GM18519 (cell line): ENCODE results near the gene CEACAM7.
"Not testable (repeated sequence)": the region's sequence is repeated elsewhere in the genome, so short reads cannot be mapped to it uniquely, and the experiment has no call there.

ENCODE experiments used
- ATAC-seq: cut with Tn5 transposase; IDR thresholded peaks from one replicate; pipeline ENCODE4 v1.9.1; 2021; ENCODE audit warnings: mild to moderate bottlenecking, moderate library complexity; ENCODE audit not compliant: unreplicated experiment, low FRiP score

Gene CEACAM7

DNA sequence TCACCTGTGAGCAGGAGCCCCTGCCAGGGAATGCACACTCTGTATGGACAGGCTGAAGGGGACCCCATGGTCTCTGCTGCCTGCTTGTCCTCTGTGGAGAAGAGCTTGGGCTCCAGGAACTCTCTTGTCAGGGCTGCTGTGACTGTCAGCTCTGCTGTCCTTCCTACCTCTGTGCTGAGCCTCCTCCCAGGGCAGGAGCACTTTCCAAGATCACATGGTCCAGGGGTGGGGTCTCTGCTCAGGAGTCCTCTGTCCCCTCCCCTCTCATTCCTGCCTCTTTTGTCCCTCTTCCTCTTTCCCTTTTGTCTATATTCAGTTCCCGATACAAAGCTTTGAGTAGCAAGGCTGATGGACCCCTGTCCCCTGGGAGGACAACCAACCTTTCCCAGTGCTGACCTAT, at the start of gene CEACAM7:
Gene CEACAM7, minus strand, starts transcription at position 173 of the 400 bp plus-strand sequence. Its CDS starts 105 bp downstream, at position 68.
- no peak for ATAC-seq

DNA sequence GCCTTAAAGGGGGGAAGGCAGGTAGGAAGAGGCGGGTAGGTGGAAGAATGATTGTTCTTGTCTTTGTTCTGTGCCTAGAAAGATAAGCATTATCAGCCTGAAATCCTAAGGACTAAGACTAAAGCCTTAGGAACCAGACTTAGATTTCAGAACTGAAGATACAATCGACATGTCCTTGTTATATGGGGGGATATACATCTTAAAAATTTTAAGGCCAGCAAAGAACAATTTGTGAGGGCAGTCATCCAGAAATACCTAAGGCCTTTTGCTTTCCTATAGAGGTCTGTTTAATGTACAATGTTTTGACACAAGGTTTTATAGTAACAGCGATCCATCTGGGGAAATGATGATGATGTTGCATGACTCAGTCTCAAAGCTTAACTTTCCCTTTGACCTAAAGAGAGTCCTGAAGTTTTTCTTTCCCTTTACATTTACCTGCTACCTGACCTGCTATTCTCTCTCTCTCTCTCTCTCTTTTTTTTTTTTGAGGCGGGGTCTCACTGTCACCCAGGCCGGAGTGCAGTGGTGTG, 47.1 kb upstream of the CEACAM7 start:
- ATAC-seq = no peak

DNA sequence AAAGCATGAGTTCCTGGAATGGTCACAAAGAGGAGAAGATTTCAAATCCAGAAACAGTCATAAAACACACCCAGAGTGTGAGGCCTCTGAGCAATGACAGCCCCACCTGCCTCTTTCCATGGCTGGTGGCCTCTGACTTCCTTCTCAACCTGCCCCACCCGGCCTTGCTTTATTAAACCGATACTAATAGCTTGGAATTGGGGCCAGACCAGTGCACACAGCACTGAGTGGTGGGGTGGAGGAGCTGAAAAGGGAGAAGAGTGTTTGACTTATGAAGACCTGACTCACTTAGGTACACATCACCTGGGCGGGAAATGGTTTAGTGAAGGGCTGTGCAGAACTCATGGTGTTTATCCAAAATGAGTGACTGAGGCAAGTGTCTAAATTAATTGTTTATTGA, 46.5 kb upstream of the CEACAM7 start:
- no peak for ATAC-seq

GRCh38 chr19:41734156-41734555, 46.1 kb upstream of the CEACAM7 start:
- ATAC-seq = no peak

DNA sequence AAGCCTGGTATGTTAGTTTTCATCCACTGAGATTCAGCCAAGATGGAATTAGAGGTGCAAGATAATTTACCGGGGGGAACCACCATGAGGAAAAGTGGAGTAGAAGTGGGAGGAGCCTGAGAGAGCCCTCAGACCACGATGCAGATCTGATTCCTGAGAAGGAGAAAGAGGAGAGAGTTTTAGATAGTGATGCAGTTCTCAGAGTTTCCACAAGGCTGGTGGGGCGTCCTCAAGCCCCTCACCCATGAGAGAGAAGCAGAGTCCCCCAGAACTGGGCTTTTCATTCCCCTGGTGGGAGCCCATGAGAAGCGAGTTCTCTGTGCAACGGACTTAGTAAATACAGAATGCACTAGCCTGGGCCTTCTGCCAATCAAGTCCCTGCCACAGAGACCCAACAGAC, 38.4 kb upstream of the CEACAM7 start:
- ATAC-seq = no peak

DNA sequence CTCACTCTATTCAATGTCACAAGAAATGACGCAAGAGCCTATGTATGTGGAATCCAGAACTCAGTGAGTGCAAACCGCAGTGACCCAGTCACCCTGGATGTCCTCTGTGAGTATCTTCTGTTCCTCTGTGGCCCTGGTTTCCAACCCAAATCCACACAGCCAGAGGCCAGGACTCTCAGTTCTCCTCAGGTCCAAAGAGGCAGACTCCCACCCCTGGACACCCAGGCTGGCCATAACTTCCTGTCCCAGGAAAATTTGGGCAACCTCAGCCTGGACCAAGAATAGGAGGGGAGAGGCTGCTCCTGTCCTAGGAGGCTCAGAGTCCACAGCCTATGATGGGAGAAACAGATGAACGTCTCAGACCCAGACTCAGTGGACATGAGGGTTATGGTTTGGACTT, 32.0 kb upstream of the CEACAM7 start:
- no peak for ATAC-seq

DNA sequence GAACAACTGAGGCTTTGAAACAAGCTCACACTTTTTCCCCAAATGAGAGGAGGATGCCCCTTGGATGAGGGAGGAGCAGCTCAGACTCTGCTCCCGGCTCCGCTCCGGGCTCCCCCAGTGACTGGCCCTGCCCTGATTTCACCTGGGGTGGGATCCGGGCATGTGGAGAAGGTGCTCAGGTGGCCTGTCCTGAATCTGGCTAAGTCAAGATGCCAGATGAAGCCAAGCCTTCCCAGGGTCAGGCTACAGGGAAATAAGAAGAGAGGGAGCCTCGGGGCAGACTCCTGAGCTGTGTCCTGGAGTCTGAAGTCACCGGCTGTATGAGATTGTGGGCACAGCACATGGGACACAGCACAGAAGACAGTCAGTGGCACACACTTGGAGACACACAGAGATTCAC, 30.7 kb upstream of the CEACAM7 start:
- no peak for ATAC-seq

- ATAC-seq = no peak
Measured at GRCh38 chr19:41714598-41714997, 26.5 kb upstream of the CEACAM7 start.

DNA sequence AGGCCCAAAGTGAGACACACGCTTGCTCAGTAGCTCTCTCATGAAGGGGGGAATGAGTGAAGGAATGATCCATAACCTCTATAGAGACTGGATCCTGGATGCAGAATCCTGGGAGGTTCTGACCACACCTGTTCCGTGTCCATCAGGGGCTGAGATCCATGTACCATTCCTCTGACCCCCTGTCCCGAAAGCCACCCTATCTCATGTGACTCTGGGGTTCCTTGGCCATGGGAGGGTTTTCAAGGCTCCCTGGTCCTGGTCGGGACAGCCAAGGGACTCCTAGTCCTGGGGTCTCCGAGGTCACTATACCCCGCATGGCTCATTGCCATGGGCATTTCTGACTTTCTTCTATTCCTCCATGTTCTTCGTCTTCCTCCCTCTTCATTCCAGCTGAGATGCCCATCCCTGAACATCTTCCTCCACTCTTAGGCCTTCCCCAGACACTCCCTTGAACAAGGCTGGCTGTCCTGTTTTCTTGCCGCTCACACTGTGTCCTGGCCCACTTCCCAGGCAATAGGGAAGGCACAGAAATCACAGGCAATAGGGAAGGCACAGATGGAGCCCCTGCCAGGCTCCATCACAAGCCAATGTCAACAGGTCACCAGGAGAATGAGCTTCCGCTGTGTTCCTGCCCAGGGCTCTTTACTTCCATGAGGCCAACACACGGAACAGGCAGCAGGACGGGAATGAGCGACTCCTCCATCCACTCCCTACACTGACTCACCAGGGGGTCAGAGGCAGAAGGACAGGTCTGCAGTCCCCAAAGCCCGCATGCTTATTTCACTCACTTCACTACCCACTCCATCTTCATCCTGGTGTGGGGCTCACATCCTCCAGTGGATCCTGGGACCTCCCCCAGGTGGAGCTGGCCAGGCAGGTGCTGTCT, 23.5 kb upstream of the CEACAM7 start:
- no peak for ATAC-seq

DNA sequence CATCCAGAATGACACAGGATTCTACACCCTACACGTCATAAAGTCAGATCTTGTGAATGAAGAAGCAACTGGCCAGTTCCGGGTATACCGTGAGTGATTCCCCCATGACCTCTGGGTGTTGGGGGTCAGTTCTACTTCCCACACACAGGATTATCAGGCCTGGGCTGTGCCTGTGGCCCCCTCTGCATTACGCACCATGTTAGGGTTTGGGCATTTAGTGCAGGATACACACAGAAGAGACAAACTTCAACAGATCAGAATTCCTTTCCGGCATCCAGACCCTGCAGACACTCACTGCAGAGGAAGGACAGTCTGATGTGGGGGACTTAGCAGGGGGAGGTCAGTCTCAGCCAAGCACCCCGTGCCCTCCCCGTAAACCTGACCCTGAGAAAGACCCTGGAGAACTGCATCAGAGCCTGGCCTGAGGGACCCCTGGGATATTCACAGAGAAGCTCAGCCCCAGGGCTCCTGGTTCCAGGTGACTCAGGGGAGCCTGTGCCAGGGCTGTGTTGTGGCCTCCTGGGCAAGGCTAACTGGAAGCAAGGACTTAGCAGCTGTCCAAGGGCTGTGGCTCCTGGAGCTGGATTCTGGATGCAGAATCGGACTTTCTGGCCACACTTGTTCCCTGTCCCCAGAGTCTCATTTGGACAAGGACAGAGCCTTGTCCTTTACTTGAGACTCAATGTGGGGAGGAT, 22.0 kb upstream of the CEACAM7 start:
- ATAC-seq = no peak

GRCh38 chr19:41709516-41709915, 21.4 kb upstream of the CEACAM7 start:
- ATAC-seq = not testable (repeated sequence)

GRCh38 chr19:41708481-41708880, 20.4 kb upstream of the CEACAM7 start, which contains the start of gene CEACAM5:
CEACAM5 (plus strand) TSS chr19:41708626; CDS start chr19:41708732, 106 bp downstream.
- ATAC-seq = no peak

DNA sequence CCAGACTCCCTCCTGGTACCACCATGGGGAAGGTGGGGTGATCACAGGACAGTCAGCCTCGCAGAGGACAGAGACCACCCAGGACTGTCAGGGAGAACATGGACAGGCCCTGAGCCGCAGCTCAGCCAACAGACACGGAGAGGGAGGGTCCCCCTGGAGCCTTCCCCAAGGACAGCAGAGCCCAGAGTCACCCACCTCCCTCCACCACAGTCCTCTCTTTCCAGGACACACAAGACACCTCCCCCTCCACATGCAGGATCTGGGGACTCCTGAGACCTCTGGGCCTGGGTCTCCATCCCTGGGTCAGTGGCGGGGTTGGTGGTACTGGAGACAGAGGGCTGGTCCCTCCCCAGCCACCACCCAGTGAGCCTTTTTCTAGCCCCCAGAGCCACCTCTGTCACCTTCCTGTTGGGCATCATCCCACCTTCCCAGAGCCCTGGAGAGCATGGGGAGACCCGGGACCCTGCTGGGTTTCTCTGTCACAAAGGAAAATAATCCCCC, 19.9 kb upstream of the CEACAM7 start:
- ATAC-seq = no peak

GRCh38 chr19:41707502-41707812, 19.4 kb upstream of the CEACAM7 start:
- no peak for ATAC-seq

DNA sequence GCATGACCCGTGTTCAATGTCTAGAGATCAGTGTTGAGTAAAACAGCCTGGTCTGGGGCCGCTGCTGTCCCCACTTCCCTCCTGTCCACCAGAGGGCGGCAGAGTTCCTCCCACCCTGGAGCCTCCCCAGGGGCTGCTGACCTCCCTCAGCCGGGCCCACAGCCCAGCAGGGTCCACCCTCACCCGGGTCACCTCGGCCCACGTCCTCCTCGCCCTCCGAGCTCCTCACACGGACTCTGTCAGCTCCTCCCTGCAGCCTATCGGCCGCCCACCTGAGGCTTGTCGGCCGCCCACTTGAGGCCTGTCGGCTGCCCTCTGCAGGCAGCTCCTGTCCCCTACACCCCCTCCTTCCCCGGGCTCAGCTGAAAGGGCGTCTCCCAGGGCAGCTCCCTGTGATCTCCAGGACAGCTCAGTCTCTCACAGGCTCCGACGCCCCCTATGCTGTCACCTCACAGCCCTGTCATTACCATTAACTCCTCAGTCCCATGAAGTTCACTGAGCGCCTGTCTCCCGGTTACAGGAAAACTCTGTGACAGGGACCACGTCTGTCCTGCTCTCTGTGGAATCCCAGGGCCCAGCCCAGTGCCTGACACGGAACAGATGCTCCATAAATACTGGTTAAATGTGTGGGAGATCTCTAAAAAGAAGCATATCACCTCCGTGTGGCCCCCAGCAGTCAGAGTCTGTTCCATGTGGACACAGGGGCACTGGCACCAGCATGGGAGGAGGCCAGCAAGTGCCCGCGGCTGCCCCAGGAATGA, 18.9 kb upstream of the CEACAM7 start:
- ATAC-seq = no peak

- no peak for ATAC-seq
Measured at GRCh38 chr19:41705393-41706174, 17.5 kb upstream of the CEACAM7 start.

- ATAC-seq = no peak
Measured at GRCh38 chr19:41703602-41704293, 15.7 kb upstream of the CEACAM7 start.

- ATAC-seq = no peak
Measured at GRCh38 chr19:41702171-41702651, 14.1 kb upstream of the CEACAM7 start.

- ATAC-seq = no peak
Measured at GRCh38 chr19:41701401-41702075, 13.5 kb upstream of the CEACAM7 start.
